H1 (cell line): ENCODE data around the gene GABRG3. TPM values are rescaled to one million over a fixed set of nuclear protein-coding genes. Genes with fewer than 3 reads are reported as not detected.

Experiments
- CTCF ChIA-PET: fragments of 300-600 bp; sonication (Branson Sonifier 250); formaldehyde crosslinking; loops from one replicate; lab custom pipeline; 2021; ENCODE audit not compliant: partially characterized antibody; lab: Charles Lee
- POLR2A ChIA-PET: fragments of 300-600 bp; sonication (Branson Sonifier 250); formaldehyde crosslinking; loops from one replicate; lab custom pipeline; 2021; ENCODE audit warnings: inconsistent platforms; ENCODE audit not compliant: partially characterized antibody; lab: Charles Lee
- DNase-seq, 2 experiments: peaks; one replicate each; pipeline versions ENCODE4 v3.0.0 to v3.0.0-alpha.2; 2010 to 2022; ENCODE audit warnings: low spot score in 2 of 2, low read depth in 1 of 2, mixed read lengths in 1 of 2
- FAIRE-seq: peaks from 2 replicates; lab custom pipeline; 2011; peaks lifted over from hg19 to GRCh38; lab: Jason Lieb, UNC
- H2AFZ ChIP-seq: 2 replicates; pipeline ENCODE4 v1.8.1; 2012; ENCODE audit warnings: low read length, inconsistent platforms
- H2AK5ac ChIP-seq: 2 replicates; pipeline ENCODE4 v1.6.1; 2013; ENCODE audit warnings: low read depth, low read length
- H2BK120ac ChIP-seq: replicated peaks from 2 replicates; pipeline ENCODE3; 2013; ENCODE audit warnings: low read depth, low read length, inconsistent platforms
- H2BK12ac ChIP-seq: 2 replicates; pipeline ENCODE4 v1.6.1; 2013; ENCODE audit warnings: low read depth, low read length
- H2BK15ac ChIP-seq: 2 replicates; pipeline ENCODE4 v1.6.1; 2013; ENCODE audit warnings: low read length
- H2BK20ac ChIP-seq: 2 replicates; pipeline ENCODE4 v1.6.1; 2013; ENCODE audit warnings: low read length
- H2BK5ac ChIP-seq: 2 replicates; pipeline ENCODE4 v1.6.1; 2013; ENCODE audit warnings: low read depth, low read length
- H3K14ac ChIP-seq: 2 replicates; pipeline ENCODE4 v1.6.1; 2013; ENCODE audit warnings: inconsistent platforms; ENCODE audit not compliant: insufficient read length
- H3K18ac ChIP-seq: 2 replicates; pipeline ENCODE4 v1.6.1; 2013; ENCODE audit warnings: low read length; ENCODE audit errors: extremely low read depth
- H3K23ac ChIP-seq: 2 replicates; pipeline ENCODE4 v1.6.1; 2013; ENCODE audit warnings: inconsistent platforms; ENCODE audit not compliant: insufficient read length
- H3K23me2 ChIP-seq: 2 replicates; pipeline ENCODE4 v1.6.1; 2013; ENCODE audit warnings: low read depth, low read length
- H3K27ac ChIP-seq: 2 replicates; pipeline ENCODE4 v1.6.1; 2011; ENCODE audit warnings: low read depth, low read length, inconsistent platforms
- H3K27me3 ChIP-seq, 4 experiments: replicated peaks in 1 of 4; 1 replicate in 1 of 4; 2 replicates in 3 of 4; pipeline versions ENCODE4 v1.6.1 to v1.8.1; 2011 to 2013; ENCODE audit warnings: low read length in 3 of 4, mild to moderate bottlenecking in 3 of 4, inconsistent platforms in 2 of 4, mixed read lengths in 2 of 4, moderate library complexity in 1 of 4; ENCODE audit not compliant: control insufficient read depth in 3 of 4, insufficient read depth in 3 of 4; ENCODE audit errors: extremely low read depth in 1 of 4
- H3K36me3 ChIP-seq, 4 experiments: 2 replicates each; pipeline versions ENCODE4 v1.6.1 to v1.8.1; 2011 to 2013; ENCODE audit warnings: mild to moderate bottlenecking in 4 of 4, low read length in 3 of 4, moderate library complexity in 2 of 4, control low read depth in 1 of 4, inconsistent platforms in 1 of 4; ENCODE audit not compliant: insufficient read depth in 4 of 4, control insufficient read depth in 2 of 4
- H3K4ac ChIP-seq: replicated peaks from 2 replicates; pipeline ENCODE3; 2013; ENCODE audit warnings: low read length, low read depth, mixed read lengths, inconsistent platforms; ENCODE audit not compliant: insufficient read length
- H3K4me1 ChIP-seq, 4 experiments: replicated peaks in 1 of 4; 1 replicate in 1 of 4; 2 replicates in 3 of 4; pipeline versions ENCODE4 v1.6.1 to v1.8.1; 2011 to 2013; ENCODE audit warnings: low read length in 3 of 4, inconsistent platforms in 2 of 4, mixed read lengths in 1 of 4; ENCODE audit not compliant: insufficient read depth in 4 of 4, control insufficient read depth in 3 of 4
- H3K4me2 ChIP-seq, 2 experiments: 2 replicates each; pipeline versions ENCODE4 v1.6.1 to v1.8.1; 2011 to 2013; ENCODE audit warnings: low read depth in 2 of 2, low read length in 2 of 2, control low read depth in 1 of 2, inconsistent platforms in 1 of 2, mild to moderate bottlenecking in 1 of 2; ENCODE audit not compliant: insufficient read depth in 1 of 2
- H3K4me3 ChIP-seq, 4 experiments: fragments of 200-600, 300-600 bp in 1 of 4; sonication (generic), shearing (Covaris generic), sonication (Bioruptor Twin) in 1 of 4; 2 replicates each; pipeline versions ENCODE4 v1.5.1 to v1.8.1; 2011 to 2016; ENCODE audit warnings: low read length in 4 of 4, low read depth in 3 of 4, control low read depth in 2 of 4, inconsistent platforms in 2 of 4, mild to moderate bottlenecking in 2 of 4, mixed read lengths in 1 of 4, moderate library complexity in 1 of 4; ENCODE audit not compliant: insufficient read depth in 2 of 4; ENCODE audit errors: extremely low read depth in 1 of 4
- H3K56ac ChIP-seq: replicated peaks from 2 replicates; pipeline ENCODE3; 2013; ENCODE audit warnings: low read depth, mild to moderate bottlenecking, mixed read lengths, low read length, inconsistent platforms; ENCODE audit not compliant: insufficient read length
- H3K79me1 ChIP-seq: 2 replicates; pipeline ENCODE4 v1.6.1; 2013; ENCODE audit warnings: low read depth, low read length, control low read depth
- H3K79me2 ChIP-seq, 2 experiments: 2 replicates each; pipeline versions ENCODE4 v1.6.1 to v1.8.1; 2012 to 2013; ENCODE audit warnings: low read length in 2 of 2, mild to moderate bottlenecking in 2 of 2, inconsistent platforms in 1 of 2; ENCODE audit not compliant: insufficient read depth in 2 of 2, control insufficient read depth in 1 of 2
- H3K9ac ChIP-seq, 4 experiments: replicated peaks in 1 of 4; 1 replicate in 1 of 4; 2 replicates in 3 of 4; pipeline versions ENCODE4 v1.6.1 to v1.8.1; 2011 to 2013; ENCODE audit warnings: low read depth in 3 of 4, low read length in 3 of 4, control low read depth in 2 of 4, mild to moderate bottlenecking in 2 of 4, moderate library complexity in 2 of 4, inconsistent platforms in 1 of 4; ENCODE audit errors: extremely low read depth in 1 of 4
- H3K9me3 ChIP-seq, 2 experiments: 2 replicates each; pipeline versions ENCODE4 v1.6.1 to v1.8.1; 2012 to 2013; ENCODE audit warnings: mild to moderate bottlenecking in 2 of 2, moderate library complexity in 2 of 2, control low read depth in 1 of 2, inconsistent platforms in 1 of 2, low read depth in 1 of 2, low read length in 1 of 2, mixed read lengths in 1 of 2; ENCODE audit not compliant: insufficient read depth in 2 of 2
- H4K20me1 ChIP-seq, 2 experiments: replicated peaks in 1 of 2; 2 replicates each; pipeline versions ENCODE3 to v1.8.1; 2011 to 2013; ENCODE audit warnings: inconsistent platforms in 2 of 2, low read length in 2 of 2, mild to moderate bottlenecking in 1 of 2; ENCODE audit not compliant: insufficient read depth in 2 of 2, control insufficient read depth in 1 of 2
- H4K5ac ChIP-seq: 2 replicates; pipeline ENCODE4 v1.6.1; 2013; ENCODE audit warnings: low read length, low read depth, mixed read lengths, inconsistent platforms; ENCODE audit not compliant: insufficient read length
- H4K8ac ChIP-seq: 2 replicates; pipeline ENCODE4 v1.8.0; 2013; ENCODE audit warnings: mild to moderate bottlenecking, moderate library complexity, low read length, inconsistent platforms; ENCODE audit not compliant: insufficient read depth; ENCODE audit errors: extremely low read depth
- H4K91ac ChIP-seq: replicated peaks from 2 replicates; pipeline ENCODE3; 2013; ENCODE audit warnings: low read length, mixed read lengths, inconsistent platforms; ENCODE audit not compliant: insufficient read length
- ATF2 ChIP-seq: IDR thresholded peaks from 2 replicates; pipeline ENCODE4 v1.6.1; 2012; ENCODE audit warnings: low read length, inconsistent platforms
- BCL11A ChIP-seq, 2 experiments: IDR thresholded peaks; one replicate each; pipeline ENCODE4 v1.6.1; 2011; ENCODE audit warnings: low read depth in 2 of 2, low read length in 2 of 2, mild to moderate bottlenecking in 2 of 2
- CBX5 ChIP-seq: fragments of 300-800, 300-1000 bp; sonication (generic); IDR thresholded peaks from 2 replicates; pipeline ENCODE4 v1.7.1; 2016; ENCODE audit warnings: antibody characterized with exemption, low read length, low read depth
- CEBPB ChIP-seq: IDR thresholded peaks from 2 replicates; pipeline ENCODE4 v1.6.1; 2012; ENCODE audit warnings: low read depth, low read length
- HDAC6 ChIP-seq: IDR thresholded peaks from one replicate; pipeline ENCODE4 v1.7.1; 2012; ENCODE audit warnings: low read depth, mild to moderate bottlenecking, inconsistent platforms, low read length, moderate library complexity
- JUN ChIP-seq: IDR thresholded peaks from 2 replicates; pipeline ENCODE4 v1.6.1; 2011; ENCODE audit warnings: low read depth, mild to moderate bottlenecking, improper control_type of control experiment, low read length
- KDM5A ChIP-seq: fragments of 200-600 bp; IDR thresholded peaks from 2 replicates; pipeline ENCODE4 v1.7.1; 2012; ENCODE audit warnings: mild to moderate bottlenecking, low read length, inconsistent platforms, mixed read lengths
- NANOG ChIP-seq: IDR thresholded peaks from 2 replicates; pipeline ENCODE4 v1.6.1; 2011; ENCODE audit warnings: low read length, low read depth, mild to moderate bottlenecking, inconsistent platforms; ENCODE audit not compliant: insufficient read depth, poor library complexity, severe bottlenecking
- POU5F1 ChIP-seq: IDR thresholded peaks from 2 replicates; pipeline ENCODE4 v1.6.1; 2011; ENCODE audit warnings: low read depth, mild to moderate bottlenecking, low read length, moderate library complexity
- RXRA ChIP-seq: IDR thresholded peaks from 2 replicates; pipeline ENCODE4 v1.6.1; 2011; ENCODE audit warnings: low read depth, mild to moderate bottlenecking, low read length, moderate library complexity; ENCODE audit not compliant: insufficient read depth
- SAP30 ChIP-seq: fragments of 300-600 bp; sonication (generic); IDR thresholded peaks from 2 replicates; pipeline ENCODE4 v1.7.1; 2012; ENCODE audit warnings: low read length, moderate library complexity, mild to moderate bottlenecking, inconsistent platforms; ENCODE audit not compliant: insufficient read depth, insufficient replicate concordance
- WGBS, 2 experiments: shearing (Covaris generic) in 1 of 2; methylation state at CpG; one replicate each; pipeline versions ENCODE4 v1.1.6 to v1.1.7; 2013 to 2015; ENCODE audit warnings: low lambda C conversion rate in 2 of 2, mixed read lengths in 2 of 2, inconsistent platforms in 1 of 2, low coverage in 1 of 2, missing lambda C conversion rate in 1 of 2; ENCODE audit not compliant: insufficient replicate concordance in 2 of 2, insufficient coverage in 1 of 2, insufficient read length in 1 of 2; ENCODE audit errors: extremely low coverage in 1 of 2, missing lambda C conversion rate in 1 of 2; 5-methylcytosine and 5-hydroxymethylcytosine counted together
- polyA plus RNA-seq, 7 experiments: library from polyadenylated mRNA; depleted of rRNA in 3 of 7; stranded (reverse) in 5 of 7; unstranded in 2 of 7; fragments of >200 nt in 5 of 7; fragments of 200-250 nt in 2 of 7; gene quantifications; 1 replicate in 5 of 7; 2 replicates in 1 of 7; 4 replicates in 1 of 7; pipeline versions ENCODE4 v1.2.1 to v1.2.3, GENCODE V29; 2011 to 2013; ENCODE audit warnings: missing spikeins in 2 of 7, mixed read lengths in 2 of 7
- total RNA-seq: library from RNA; stranded (reverse); fragmentation: NEBNext Ultra II Directional; extraction: Animal tissue kit (Norgen Biotek cat#: 25700); gene quantifications from 2 replicates; pipeline ENCODE4 v1.2.1, GENCODE V29; 2021

GABRG3 gene
- total and polyA plus RNA-seq, 2 of the 8 experiments (the other 6 are each of a cell fraction or from before 2014, with no cell fraction given) = 0.17 to 0.80 TPM

DNA sequence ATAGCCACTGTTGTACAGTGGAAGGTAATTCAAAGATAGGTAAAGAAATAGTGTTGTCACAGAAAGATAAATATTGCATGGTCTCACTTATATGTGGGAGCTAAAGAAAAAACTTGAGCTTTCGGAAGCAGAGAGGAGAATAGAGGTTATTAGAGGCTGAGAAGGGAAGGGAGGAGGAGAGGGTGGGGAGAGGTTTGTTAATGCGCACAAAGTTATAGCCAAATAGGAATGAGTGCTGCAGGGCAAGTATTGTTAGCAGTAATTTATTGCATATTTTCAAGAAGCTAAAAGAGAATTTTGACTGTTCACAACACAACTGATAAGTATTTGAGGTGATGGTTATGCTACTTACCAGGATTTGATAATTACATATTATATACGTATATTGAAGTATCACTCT lies 154.2 kb downstream of the GABRG3 start:
- Histone ChIP-seq H3K27me3 (no peaks in the 10 kb centered on the region), H3K36me3 (no peaks in the 10 kb centered on the region), H2BK5ac (no peak overlapping the region), H4K5ac (no peak overlapping the region), H2BK20ac (no peak overlapping the region), H3K18ac (no peak overlapping the region), H2AK5ac (no peak overlapping the region), H3K23me2 (no peaks in the 10 kb centered on the region), H3K4ac (no peak overlapping the region), H3K9me3 (no peaks in the 10 kb centered on the region), H3K9ac (no peak overlapping the region), H2BK15ac (no peak overlapping the region), H4K8ac (no peak overlapping the region), H4K91ac (no peak overlapping the region), H3K14ac (no peak overlapping the region), H3K56ac (no peak overlapping the region), H2BK120ac (no peak overlapping the region), H3K79me1 (no peaks in the 10 kb centered on the region), H3K4me2 (no peak overlapping the region), H3K79me2 (no peaks in the 10 kb centered on the region), H3K27ac (no peak overlapping the region), H3K4me3 (no peak overlapping the region), H3K23ac (no peak overlapping the region), H2BK12ac (no peak overlapping the region), H4K20me1 (no peaks in the 10 kb centered on the region), H3K4me1 (peaks cover 0 to 2% (median 0%) of the 10 kb centered on the region in 4 experiments; a peak in 1 of 7 replicates), H2AFZ (no peak overlapping the region)
- WGBS, 2 experiments = 91% methylated on average over 3 of the region's 3 CpGs; no CpG with 5 or more reads in 1 of the 2 experiments
- ChIA-PET POLR2A (no interaction called here), CTCF (no interaction called here)
- no peak for DNase-seq
- FAIRE-seq = no peak
- TF ChIP-seq POU5F1 (no peak), NANOG (no peak), JUN (no peak), CEBPB (no peak), SAP30 (no peak), BCL11A (IDR thresholded peaks at IDR 0.05; ENCODE audit: low read depth in 2 of 2, low read length in 2 of 2) (no peak), ATF2 (no peak), RXRA (no peak), CBX5 (no peak), KDM5A (no peak), HDAC6 (no peak)
